HepG2 (cell line): Measurements from ENCODE around the gene SCYL1. TPM values are rescaled to one million over a fixed set of nuclear protein-coding genes. Genes with fewer than 3 reads are reported as not detected.
A peak's percentile ranks its signal among the peaks of the same experiment; 100 is the strongest.

Source experiments
- BCL6 ChIP-seq: IDR thresholded peaks from 2 replicates; pipeline ENCODE4 v1.6.1; 2016; ENCODE audit warnings: missing genetic modification reagents, missing compliant biosample characterization
- CBX2 ChIP-seq, 2 experiments: fragments of 200-600 bp in 1 of 2; sonication (generic); formaldehyde crosslinking in 1 of 2; IDR thresholded peaks; 2 replicates each; pipeline versions ENCODE4 v1.7.0 to v1.8.1; 2018 to 2022; ENCODE audit warnings: low read depth in 2 of 2, low read length in 1 of 2, mild to moderate bottlenecking in 1 of 2, missing genetic modification reagents in 1 of 2
- DZIP1 ChIP-seq: sonication (generic); formaldehyde crosslinking; IDR thresholded peaks from 2 replicates; pipeline ENCODE4 v1.5.0; 2020; ENCODE audit warnings: mild to moderate bottlenecking, missing genetic modification reagents
- ESRRA ChIP-seq: sonication (generic); formaldehyde crosslinking; IDR thresholded peaks from 2 replicates; pipeline ENCODE4 v1.5.1; 2020; ENCODE audit warnings: mild to moderate bottlenecking, low read depth, missing genetic modification reagents
- KMT2A ChIP-seq: sonication (generic); formaldehyde crosslinking; IDR thresholded peaks from 2 replicates; pipeline ENCODE4 v1.4.0; 2020; ENCODE audit warnings: missing genetic modification reagents
- MTA1 ChIP-seq: sonication (generic); formaldehyde crosslinking; IDR thresholded peaks from 2 replicates; pipeline ENCODE4 v1.4.0; 2020; ENCODE audit warnings: missing genetic modification reagents, mild to moderate bottlenecking, borderline replicate concordance
- MYNN ChIP-seq: sonication (generic); formaldehyde crosslinking; IDR thresholded peaks from 2 replicates; pipeline ENCODE4 v1.4.0; 2020; ENCODE audit warnings: mild to moderate bottlenecking, low read depth, missing genetic modification reagents
- PBX2 ChIP-seq: IDR thresholded peaks from 2 replicates; pipeline ENCODE4 v1.6.1; 2016; ENCODE audit warnings: control low read depth
- SNAI1 ChIP-seq: sonication (generic); formaldehyde crosslinking; IDR thresholded peaks from 2 replicates; pipeline ENCODE4 v1.5.0; 2020; ENCODE audit warnings: mild to moderate bottlenecking, missing genetic modification reagents, borderline replicate concordance
- ZBTB3 ChIP-seq: sonication (generic); formaldehyde crosslinking; IDR thresholded peaks from 2 replicates; pipeline ENCODE4 v1.4.0; 2020; ENCODE audit warnings: low read depth, mild to moderate bottlenecking, moderate library complexity, missing genetic modification reagents, borderline replicate concordance
- ZBTB39 ChIP-seq: sonication (generic); formaldehyde crosslinking; IDR thresholded peaks from 2 replicates; pipeline ENCODE4 v1.5.0; 2020; ENCODE audit warnings: missing genetic modification reagents
- ZNF230 ChIP-seq: sonication (generic); formaldehyde crosslinking; IDR thresholded peaks from 2 replicates; pipeline ENCODE4 v1.4.0; 2020; ENCODE audit warnings: mild to moderate bottlenecking, missing genetic modification reagents
- ZNF276 ChIP-seq: sonication (generic); formaldehyde crosslinking; IDR thresholded peaks from 2 replicates; pipeline ENCODE4 v1.4.0; 2020; ENCODE audit warnings: mild to moderate bottlenecking, low read depth, missing genetic modification reagents
- ZNF317 ChIP-seq: sonication (generic); formaldehyde crosslinking; IDR thresholded peaks from 2 replicates; pipeline ENCODE4 v1.5.0; 2020; ENCODE audit warnings: mild to moderate bottlenecking, missing genetic modification reagents
- ZNF33B ChIP-seq: sonication (generic); formaldehyde crosslinking; IDR thresholded peaks from 2 replicates; pipeline ENCODE4 v1.5.1; 2020; ENCODE audit warnings: mild to moderate bottlenecking, missing genetic modification reagents
- ZNF558 ChIP-seq: sonication (generic); formaldehyde crosslinking; IDR thresholded peaks from 2 replicates; pipeline ENCODE4 v1.9.0; 2022; ENCODE audit warnings: mild to moderate bottlenecking, missing genetic modification reagents, borderline replicate concordance
- ZNF564 ChIP-seq: sonication (generic); formaldehyde crosslinking; IDR thresholded peaks from 2 replicates; pipeline ENCODE4 v1.8.1; 2023; ENCODE audit warnings: mild to moderate bottlenecking, missing genetic modification reagents
- polyA plus RNA-seq, 8 experiments: library from polyadenylated mRNA; depleted of rRNA in 3 of 8; stranded (reverse) in 7 of 8; unstranded in 1 of 8; fragments of >200 nt; fragmentation: Illumina TruSeq in 4 of 8; extraction: Trizol in 4 of 8; gene quantifications; 2 replicates each; pipeline versions ENCODE4 v1.2.1 to v1.2.3, GENCODE V29; 2011 to 2016; ENCODE audit warnings: low read depth in 4 of 8, missing spikeins in 1 of 8, mixed read lengths in 1 of 8; ENCODE audit not compliant: insufficient read depth in 1 of 8
- total RNA-seq, 5 experiments: library from RNA; depleted of rRNA; stranded (reverse); fragments of >200 nt; fragmentation: Illumina TruSeq; extraction: Trizol; gene quantifications; 2 replicates each; pipeline ENCODE4 v1.2.3, GENCODE V29; 2016; ENCODE audit warnings: low read depth in 1 of 5

The SCYL1 gene
- total and polyA plus RNA-seq, 2 of the 13 experiments (the other 11 are each of a cell fraction or from before 2014, with no cell fraction given) = 65.9 to 103 TPM

- TF ChIP-seq CBX2 (IDR thresholded peaks at IDR 0.05; ENCODE audit: low read depth, low read length) = no peak
- no peak for TF ChIP-seq CBX2 (CRISPR knock-in tag; IDR thresholded peaks at IDR 0.05; ENCODE audit: low read depth)
- TF ChIP-seq PBX2 (CRISPR knock-in tag) = no peak
- 0 out of 2 replicates have a peak, but pooled peaks have one; percentile 41 for TF ChIP-seq MYNN (CRISPR knock-in tag)
- peak; percentile 66; the same call in 1 of the 2 replicates for TF ChIP-seq KMT2A (CRISPR knock-in tag)
- TF ChIP-seq ESRRA (CRISPR knock-in tag) = peak; percentile 65; the same call in 1 of the 2 replicates
- TF ChIP-seq ZNF564 (CRISPR knock-in tag) = peak; percentile 1
- no peak; the same call in 1 of the 2 replicates for TF ChIP-seq ZNF276 (CRISPR knock-in tag)
- TF ChIP-seq ZNF230 = peak; percentile 35; the same call in 1 of the 2 replicates
- TF ChIP-seq SNAI1 (CRISPR knock-in tag) = no peak
- TF ChIP-seq ZBTB3 = no peak
- TF ChIP-seq MTA1 (CRISPR knock-in tag) = peak; percentile 31
- TF ChIP-seq DZIP1 = peak; percentile 74; the same call in 1 of the 2 replicates
- TF ChIP-seq ZNF558 = no peak; the same call in 1 of the 2 replicates
- TF ChIP-seq BCL6 (CRISPR knock-in tag) = peak; percentile 49; the same call in 1 of the 2 replicates
- 0 out of 2 replicates have a peak, but pooled peaks have one; percentile 37 for TF ChIP-seq ZNF317 (CRISPR knock-in tag)
- no peak for TF ChIP-seq ZNF33B (CRISPR knock-in tag)
- no peak; the same call in 1 of the 2 replicates for TF ChIP-seq ZBTB39 (CRISPR knock-in tag)
Observed at GRCh38 chr11:65477149-65477965, 47.5 kb upstream of the SCYL1 start (continued).
